Measurements from ENCODE around the gene WBP2.

- TF ChIP-seq, protein P1, sequence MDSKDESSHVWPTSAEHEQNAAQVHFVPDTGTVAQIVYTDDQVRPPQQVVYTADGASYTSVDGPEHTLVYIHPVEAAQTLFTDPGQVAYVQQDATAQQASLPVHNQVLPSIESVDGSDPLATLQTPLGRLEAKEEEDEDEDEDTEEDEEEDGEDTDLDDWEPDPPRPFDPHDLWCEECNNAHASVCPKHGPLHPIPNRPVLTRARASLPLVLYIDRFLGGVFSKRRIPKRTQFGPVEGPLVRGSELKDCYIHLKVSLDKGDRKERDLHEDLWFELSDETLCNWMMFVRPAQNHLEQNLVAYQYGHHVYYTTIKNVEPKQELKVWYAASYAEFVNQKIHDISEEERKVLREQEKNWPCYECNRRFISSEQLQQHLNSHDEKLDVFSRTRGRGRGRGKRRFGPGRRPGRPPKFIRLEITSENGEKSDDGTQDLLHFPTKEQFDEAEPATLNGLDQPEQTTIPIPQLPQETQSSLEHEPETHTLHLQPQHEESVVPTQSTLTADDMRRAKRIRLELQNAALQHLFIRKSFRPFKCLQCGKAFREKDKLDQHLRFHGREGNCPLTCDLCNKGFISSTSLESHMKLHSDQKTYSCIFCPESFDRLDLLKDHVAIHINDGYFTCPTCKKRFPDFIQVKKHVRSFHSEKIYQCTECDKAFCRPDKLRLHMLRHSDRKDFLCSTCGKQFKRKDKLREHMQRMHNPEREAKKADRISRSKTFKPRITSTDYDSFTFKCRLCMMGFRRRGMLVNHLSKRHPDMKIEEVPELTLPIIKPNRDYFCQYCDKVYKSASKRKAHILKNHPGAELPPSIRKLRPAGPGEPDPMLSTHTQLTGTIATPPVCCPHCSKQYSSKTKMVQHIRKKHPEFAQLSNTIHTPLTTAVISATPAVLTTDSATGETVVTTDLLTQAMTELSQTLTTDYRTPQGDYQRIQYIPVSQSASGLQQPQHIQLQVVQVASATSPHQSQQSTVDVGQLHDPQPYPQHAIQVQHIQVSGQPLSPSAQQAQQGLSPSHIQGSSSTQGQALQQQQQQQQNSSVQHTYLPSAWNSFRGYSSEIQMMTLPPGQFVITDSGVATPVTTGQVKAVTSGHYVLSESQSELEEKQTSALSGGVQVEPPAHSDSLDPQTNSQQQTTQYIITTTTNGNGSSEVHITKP (CRISPR knock-in tag; IDR thresholded peaks at IDR 0.05; ENCODE audit: low read depth), result no peak
- TF ChIP-seq, protein P2, sequence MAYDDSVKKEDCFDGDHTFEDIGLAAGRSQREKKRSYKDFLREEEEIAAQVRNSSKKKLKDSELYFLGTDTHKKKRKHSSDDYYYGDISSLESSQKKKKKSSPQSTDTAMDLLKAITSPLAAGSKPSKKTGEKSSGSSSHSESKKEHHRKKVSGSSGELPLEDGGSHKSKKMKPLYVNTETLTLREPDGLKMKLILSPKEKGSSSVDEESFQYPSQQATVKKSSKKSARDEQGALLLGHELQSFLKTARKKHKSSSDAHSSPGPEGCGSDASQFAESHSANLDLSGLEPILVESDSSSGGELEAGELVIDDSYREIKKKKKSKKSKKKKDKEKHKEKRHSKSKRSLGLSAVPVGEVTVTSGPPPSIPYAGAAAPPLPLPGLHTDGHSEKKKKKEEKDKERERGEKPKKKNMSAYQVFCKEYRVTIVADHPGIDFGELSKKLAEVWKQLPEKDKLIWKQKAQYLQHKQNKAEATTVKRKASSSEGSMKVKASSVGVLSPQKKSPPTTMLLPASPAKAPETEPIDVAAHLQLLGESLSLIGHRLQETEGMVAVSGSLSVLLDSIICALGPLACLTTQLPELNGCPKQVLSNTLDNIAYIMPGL (CRISPR knock-in tag; IDR thresholded peaks at IDR 0.05; ENCODE audit: borderline replicate concordance in 1 of 2, low read depth in 1 of 2), result peak in 1 of 2 experiments; percentile 52; a peak in 1 of 4 replicates
- no peak for TF ChIP-seq MAX (IDR thresholded peaks at IDR 0.05)
- TF ChIP-seq ZNF703 (CRISPR knock-in tag; IDR thresholded peaks at IDR 0.05; ENCODE audit: borderline replicate concordance), result no peak
- TF ChIP-seq ZBTB3 (CRISPR knock-in tag; IDR thresholded peaks at IDR 0.05; ENCODE audit: borderline replicate concordance, low read depth), result no peak
- TF ChIP-seq ESRRA (CRISPR knock-in tag; IDR thresholded peaks at IDR 0.05; ENCODE audit: low read depth), result no peak
- no peak for TF ChIP-seq TAF15 (IDR thresholded peaks at IDR 0.05; ENCODE audit: low read depth, low read length, poor library complexity, severe bottlenecking)
- TF ChIP-seq NFYB (CRISPR knock-in tag; IDR thresholded peaks at IDR 0.05), result no peak
These were observed 1.1 kb upstream of the WBP2 start for GRCh38 chr17:75856062-75856756.

Data from HepG2 (cell line).